ENCODE data around the gene TRMT1L.

GRCh38 chr1:185083818-185084217 is 72.9 kb downstream of the TRMT1L start:
- no peak for TF ChIP-seq CTCF (IDR thresholded peaks at IDR 0.05)
- no peak for TF ChIP-seq POLR2A (IDR thresholded peaks at IDR 0.05)
